HepG2 (cell line): ENCODE results near the gene ACADVL. TPM values are rescaled to one million over a fixed set of nuclear protein-coding genes. Genes with fewer than 3 reads are reported as not detected.

Experiments
- CEBPB ChIP-seq: IDR thresholded peaks from 2 replicates; pipeline ENCODE4 v1.6.1; 2011; ENCODE audit warnings: low read depth, low read length, improper control_type of control experiment, borderline replicate concordance
- FOXA1 ChIP-seq, 2 experiments: fragments of 450-650 bp in 1 of 2; sonication (generic) in 1 of 2; formaldehyde crosslinking in 1 of 2; IDR thresholded peaks; 2 replicates each; pipeline versions ENCODE4 v1.4.0 to v1.6.1; 2016 to 2020; ENCODE audit warnings: missing genetic modification reagents in 1 of 2
- FOXA3 ChIP-seq: IDR thresholded peaks from 2 replicates; pipeline ENCODE4 v1.6.1; 2016; ENCODE audit warnings: missing genetic modification reagents, missing compliant biosample characterization
- HNRNPLL ChIP-seq: fragments of 200-400 bp; formaldehyde crosslinking; IDR thresholded peaks from 2 replicates; pipeline ENCODE4 v1.6.1; 2017; ENCODE audit warnings: mild to moderate bottlenecking, low read depth, low read length; ENCODE audit not compliant: poor library complexity, severe bottlenecking
- ISL2 ChIP-seq: sonication (generic); formaldehyde crosslinking; IDR thresholded peaks from 2 replicates; pipeline ENCODE4 v1.5.0; 2020; ENCODE audit warnings: missing genetic modification reagents
- NR0B2 ChIP-seq: sonication (generic); formaldehyde crosslinking; IDR thresholded peaks from 2 replicates; pipeline ENCODE4 v1.4.0; 2020; ENCODE audit warnings: mild to moderate bottlenecking, missing genetic modification reagents
- NR2F1 ChIP-seq, 2 experiments: fragments of 450-650 bp in 1 of 2; formaldehyde crosslinking in 1 of 2; IDR thresholded peaks; 2 replicates each; pipeline versions ENCODE4 v1.5.0 to v1.6.1; 2016 to 2020; ENCODE audit warnings: mild to moderate bottlenecking in 1 of 2, missing compliant biosample characterization in 1 of 2, missing genetic modification reagents in 1 of 2, moderate library complexity in 1 of 2
- RBAK ChIP-seq: sonication (generic); formaldehyde crosslinking; IDR thresholded peaks from 2 replicates; pipeline ENCODE4 v1.5.1; 2020; ENCODE audit warnings: mild to moderate bottlenecking, missing genetic modification reagents
- RELA ChIP-seq: sonication (generic); formaldehyde crosslinking; IDR thresholded peaks from 2 replicates; pipeline ENCODE4 v1.4.0; 2020; ENCODE audit warnings: missing genetic modification reagents
- SMARCC2 ChIP-seq: fragments of 450-650 bp; IDR thresholded peaks from 2 replicates; pipeline ENCODE4 v1.6.1; 2017; ENCODE audit warnings: antibody characterized with exemption, mild to moderate bottlenecking
- SP5 ChIP-seq: IDR thresholded peaks from 2 replicates; pipeline ENCODE4 v1.6.1; 2016; ENCODE audit warnings: low read depth, borderline replicate concordance
- TCF7L2 ChIP-seq: IDR thresholded peaks from 2 replicates; pipeline ENCODE4 v1.6.1; 2011; ENCODE audit warnings: mild to moderate bottlenecking, low read depth, low read length, moderate library complexity
- ZNF17 ChIP-seq: sonication (generic); formaldehyde crosslinking; IDR thresholded peaks from 2 replicates; pipeline ENCODE4 v1.5.0; 2020; ENCODE audit warnings: mild to moderate bottlenecking, missing genetic modification reagents
- ZNF530 ChIP-seq: sonication (generic); formaldehyde crosslinking; IDR thresholded peaks from 2 replicates; pipeline ENCODE4 v1.5.0; 2020; ENCODE audit warnings: low read depth, mild to moderate bottlenecking, missing genetic modification reagents
- ZNF737 ChIP-seq: sonication (generic); formaldehyde crosslinking; IDR thresholded peaks from 2 replicates; pipeline ENCODE4 v1.5.0; 2020; ENCODE audit warnings: missing genetic modification reagents, mild to moderate bottlenecking, borderline replicate concordance
- ZNF776 ChIP-seq: sonication (generic); formaldehyde crosslinking; IDR thresholded peaks from 2 replicates; pipeline ENCODE4 v1.4.0; 2020; ENCODE audit warnings: mild to moderate bottlenecking, missing genetic modification reagents
- polyA plus RNA-seq, 8 experiments: library from polyadenylated mRNA; depleted of rRNA in 3 of 8; stranded (reverse) in 7 of 8; unstranded in 1 of 8; fragments of >200 nt; fragmentation: Illumina TruSeq in 4 of 8; extraction: Trizol in 4 of 8; gene quantifications; 2 replicates each; pipeline versions ENCODE4 v1.2.1 to v1.2.3, GENCODE V29; 2011 to 2016; ENCODE audit warnings: low read depth in 4 of 8, missing spikeins in 1 of 8, mixed read lengths in 1 of 8; ENCODE audit not compliant: insufficient read depth in 1 of 8
- total RNA-seq, 5 experiments: library from RNA; depleted of rRNA; stranded (reverse); fragments of >200 nt; fragmentation: Illumina TruSeq; extraction: Trizol; gene quantifications; 2 replicates each; pipeline ENCODE4 v1.2.3, GENCODE V29; 2016; ENCODE audit warnings: low read depth in 1 of 5
- TF ChIP-seq, protein P1 (sequence below): sonication (generic); formaldehyde crosslinking; IDR thresholded peaks from 2 replicates; pipeline ENCODE4 v1.5.1; 2020; ENCODE audit warnings: mild to moderate bottlenecking, missing genetic modification reagents, borderline replicate concordance
- TF ChIP-seq, protein P2 (sequence below): sonication (generic); formaldehyde crosslinking; IDR thresholded peaks from 2 replicates; pipeline ENCODE4 v1.4.0; 2020; ENCODE audit warnings: mild to moderate bottlenecking, missing genetic modification reagents, borderline replicate concordance
- TF ChIP-seq, protein P3 (sequence below), 2 experiments: sonication (generic) in 1 of 2; formaldehyde crosslinking in 1 of 2; IDR thresholded peaks; 2 replicates each; pipeline versions ENCODE4 v1.4.0 to v1.6.1; 2018 to 2020; ENCODE audit warnings: missing genetic modification reagents in 2 of 2, borderline replicate concordance in 1 of 2, low read depth in 1 of 2, mild to moderate bottlenecking in 1 of 2, missing biosample characterization in 1 of 2

ACADVL gene
- total and polyA plus RNA-seq, 2 of the 13 experiments (the other 11 are each of a cell fraction or from before 2014, with no cell fraction given): 219 to 412 TPM

GRCh38 chr17:7219812-7220592, at the start of gene ACADVL, which contains the start of gene DLG4 (continued):
- TF ChIP-seq, protein P1, sequence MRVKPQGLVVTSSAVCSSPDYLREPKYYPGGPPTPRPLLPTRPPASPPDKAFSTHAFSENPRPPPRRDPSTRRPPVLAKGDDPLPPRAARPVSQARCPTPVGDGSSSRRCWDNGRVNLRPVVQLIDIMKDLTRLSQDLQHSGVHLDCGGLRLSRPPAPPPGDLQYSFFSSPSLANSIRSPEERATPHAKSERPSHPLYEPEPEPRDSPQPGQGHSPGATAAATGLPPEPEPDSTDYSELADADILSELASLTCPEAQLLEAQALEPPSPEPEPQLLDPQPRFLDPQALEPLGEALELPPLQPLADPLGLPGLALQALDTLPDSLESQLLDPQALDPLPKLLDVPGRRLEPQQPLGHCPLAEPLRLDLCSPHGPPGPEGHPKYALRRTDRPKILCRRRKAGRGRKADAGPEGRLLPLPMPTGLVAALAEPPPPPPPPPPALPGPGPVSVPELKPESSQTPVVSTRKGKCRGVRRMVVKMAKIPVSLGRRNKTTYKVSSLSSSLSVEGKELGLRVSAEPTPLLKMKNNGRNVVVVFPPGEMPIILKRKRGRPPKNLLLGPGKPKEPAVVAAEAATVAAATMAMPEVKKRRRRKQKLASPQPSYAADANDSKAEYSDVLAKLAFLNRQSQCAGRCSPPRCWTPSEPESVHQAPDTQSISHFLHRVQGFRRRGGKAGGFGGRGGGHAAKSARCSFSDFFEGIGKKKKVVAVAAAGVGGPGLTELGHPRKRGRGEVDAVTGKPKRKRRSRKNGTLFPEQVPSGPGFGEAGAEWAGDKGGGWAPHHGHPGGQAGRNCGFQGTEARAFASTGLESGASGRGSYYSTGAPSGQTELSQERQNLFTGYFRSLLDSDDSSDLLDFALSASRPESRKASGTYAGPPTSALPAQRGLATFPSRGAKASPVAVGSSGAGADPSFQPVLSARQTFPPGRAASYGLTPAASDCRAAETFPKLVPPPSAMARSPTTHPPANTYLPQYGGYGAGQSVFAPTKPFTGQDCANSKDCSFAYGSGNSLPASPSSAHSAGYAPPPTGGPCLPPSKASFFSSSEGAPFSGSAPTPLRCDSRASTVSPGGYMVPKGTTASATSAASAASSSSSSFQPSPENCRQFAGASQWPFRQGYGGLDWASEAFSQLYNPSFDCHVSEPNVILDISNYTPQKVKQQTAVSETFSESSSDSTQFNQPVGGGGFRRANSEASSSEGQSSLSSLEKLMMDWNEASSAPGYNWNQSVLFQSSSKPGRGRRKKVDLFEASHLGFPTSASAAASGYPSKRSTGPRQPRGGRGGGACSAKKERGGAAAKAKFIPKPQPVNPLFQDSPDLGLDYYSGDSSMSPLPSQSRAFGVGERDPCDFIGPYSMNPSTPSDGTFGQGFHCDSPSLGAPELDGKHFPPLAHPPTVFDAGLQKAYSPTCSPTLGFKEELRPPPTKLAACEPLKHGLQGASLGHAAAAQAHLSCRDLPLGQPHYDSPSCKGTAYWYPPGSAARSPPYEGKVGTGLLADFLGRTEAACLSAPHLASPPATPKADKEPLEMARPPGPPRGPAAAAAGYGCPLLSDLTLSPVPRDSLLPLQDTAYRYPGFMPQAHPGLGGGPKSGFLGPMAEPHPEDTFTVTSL (CRISPR knock-in tag): no peak; the same call in 1 of the 2 replicates
- TF ChIP-seq, protein P2, sequence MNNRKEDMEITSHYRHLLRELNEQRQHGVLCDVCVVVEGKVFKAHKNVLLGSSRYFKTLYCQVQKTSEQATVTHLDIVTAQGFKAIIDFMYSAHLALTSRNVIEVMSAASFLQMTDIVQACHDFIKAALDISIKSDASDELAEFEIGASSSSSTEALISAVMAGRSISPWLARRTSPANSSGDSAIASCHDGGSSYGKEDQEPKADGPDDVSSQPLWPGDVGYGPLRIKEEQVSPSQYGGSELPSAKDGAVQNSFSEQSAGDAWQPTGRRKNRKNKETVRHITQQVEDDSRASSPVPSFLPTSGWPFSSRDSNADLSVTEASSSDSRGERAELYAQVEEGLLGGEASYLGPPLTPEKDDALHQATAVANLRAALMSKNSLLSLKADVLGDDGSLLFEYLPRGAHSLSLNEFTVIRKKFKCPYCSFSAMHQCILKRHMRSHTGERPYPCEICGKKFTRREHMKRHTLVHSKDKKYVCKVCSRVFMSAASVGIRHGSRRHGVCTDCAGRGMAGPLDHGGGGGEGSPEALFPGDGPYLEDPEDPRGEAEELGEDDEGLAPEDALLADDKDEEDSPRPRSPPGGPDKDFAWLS: 0 out of 2 replicates have a peak, but pooled peaks have one; percentile 14
- TF ChIP-seq NR0B2 (CRISPR knock-in tag) (no peak), FOXA1 (IDR thresholded peaks at IDR 0.05) (no peak), FOXA1 (CRISPR knock-in tag; IDR thresholded peaks at IDR 0.05) (peak; percentile 15; the same call in 1 of the 2 replicates), HNRNPLL (peak; percentile 70), ZNF776 (CRISPR knock-in tag) (no peak), CEBPB (no peak), FOXA3 (CRISPR knock-in tag) (peak; percentile 49), TCF7L2 (no peak), SMARCC2 (no peak), ZNF17 (CRISPR knock-in tag) (no peak), RBAK (CRISPR knock-in tag) (no peak; the same call in 1 of the 2 replicates), NR2F1 (CRISPR knock-in tag; IDR thresholded peaks at IDR 0.05) (no peak), ZNF737 (no peak), RELA (CRISPR knock-in tag) (no peak), SP5 (CRISPR knock-in tag) (no peak), ISL2 (CRISPR knock-in tag) (no peak; the same call in 1 of the 2 replicates), ZNF530 (CRISPR knock-in tag) (no peak)
- TF ChIP-seq, protein P3, sequence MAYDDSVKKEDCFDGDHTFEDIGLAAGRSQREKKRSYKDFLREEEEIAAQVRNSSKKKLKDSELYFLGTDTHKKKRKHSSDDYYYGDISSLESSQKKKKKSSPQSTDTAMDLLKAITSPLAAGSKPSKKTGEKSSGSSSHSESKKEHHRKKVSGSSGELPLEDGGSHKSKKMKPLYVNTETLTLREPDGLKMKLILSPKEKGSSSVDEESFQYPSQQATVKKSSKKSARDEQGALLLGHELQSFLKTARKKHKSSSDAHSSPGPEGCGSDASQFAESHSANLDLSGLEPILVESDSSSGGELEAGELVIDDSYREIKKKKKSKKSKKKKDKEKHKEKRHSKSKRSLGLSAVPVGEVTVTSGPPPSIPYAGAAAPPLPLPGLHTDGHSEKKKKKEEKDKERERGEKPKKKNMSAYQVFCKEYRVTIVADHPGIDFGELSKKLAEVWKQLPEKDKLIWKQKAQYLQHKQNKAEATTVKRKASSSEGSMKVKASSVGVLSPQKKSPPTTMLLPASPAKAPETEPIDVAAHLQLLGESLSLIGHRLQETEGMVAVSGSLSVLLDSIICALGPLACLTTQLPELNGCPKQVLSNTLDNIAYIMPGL (CRISPR knock-in tag; IDR thresholded peaks at IDR 0.05; ENCODE audit: borderline replicate concordance in 1 of 2, low read depth in 1 of 2): peak; percentile 42 to 71; a peak in 2 of 4 replicates
